Astrocyte (in vitro differentiated cells and primary cell): ENCODE data around the gene TBC1D5.

Experiments
- EZH2 ChIP-seq: IDR thresholded peaks from 2 replicates; pipeline ENCODE4 v1.6.1; 2012; ENCODE audit warnings: mild to moderate bottlenecking, low read length, inconsistent platforms; ENCODE audit not compliant: insufficient read depth
- TF ChIP-seq, protein P1 (sequence below): IDR thresholded peaks from 2 replicates; pipeline ENCODE4 v1.5.1; 2011; ENCODE audit warnings: low read depth, mild to moderate bottlenecking, inconsistent platforms, low read length, moderate library complexity; ENCODE audit not compliant: insufficient read depth

DNA sequence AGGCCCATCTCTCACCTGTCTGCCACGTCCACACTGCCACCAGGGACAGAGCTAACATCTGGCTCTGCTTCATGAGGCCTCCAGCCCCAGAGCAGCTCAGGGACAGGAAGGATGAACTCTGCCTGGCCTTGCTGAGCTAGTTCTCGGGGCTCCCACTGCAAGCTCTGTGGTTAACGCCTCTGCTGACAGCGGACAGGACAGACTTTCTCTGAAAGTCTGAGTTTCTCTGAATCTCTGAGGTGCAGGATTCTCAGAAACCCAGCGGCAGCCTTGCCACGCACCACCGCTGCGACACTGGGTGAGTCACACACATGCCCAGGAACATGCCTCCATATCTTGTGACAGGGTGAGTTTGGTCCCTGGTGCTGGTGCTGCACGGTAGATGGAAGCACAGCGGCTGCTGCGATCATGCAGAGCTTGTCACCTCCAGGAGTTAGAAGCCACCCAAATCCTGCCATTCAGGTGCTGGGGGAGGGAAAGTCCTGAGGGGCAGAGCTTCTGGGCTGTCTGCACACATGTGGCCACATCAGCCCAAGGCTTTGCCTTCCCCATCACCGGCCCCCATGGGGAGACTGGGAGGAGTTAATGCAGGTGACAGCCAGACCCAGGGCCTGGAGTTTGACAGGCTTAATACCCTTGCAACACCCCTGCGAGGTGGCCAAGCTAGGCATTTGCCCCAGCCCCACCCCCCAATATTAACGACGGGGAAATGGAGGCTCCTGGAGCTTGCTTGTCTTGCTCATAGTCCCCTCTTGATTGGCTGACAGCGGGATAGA is 590.6 kb downstream of the TBC1D5 start:
- TF ChIP-seq, protein P1, sequence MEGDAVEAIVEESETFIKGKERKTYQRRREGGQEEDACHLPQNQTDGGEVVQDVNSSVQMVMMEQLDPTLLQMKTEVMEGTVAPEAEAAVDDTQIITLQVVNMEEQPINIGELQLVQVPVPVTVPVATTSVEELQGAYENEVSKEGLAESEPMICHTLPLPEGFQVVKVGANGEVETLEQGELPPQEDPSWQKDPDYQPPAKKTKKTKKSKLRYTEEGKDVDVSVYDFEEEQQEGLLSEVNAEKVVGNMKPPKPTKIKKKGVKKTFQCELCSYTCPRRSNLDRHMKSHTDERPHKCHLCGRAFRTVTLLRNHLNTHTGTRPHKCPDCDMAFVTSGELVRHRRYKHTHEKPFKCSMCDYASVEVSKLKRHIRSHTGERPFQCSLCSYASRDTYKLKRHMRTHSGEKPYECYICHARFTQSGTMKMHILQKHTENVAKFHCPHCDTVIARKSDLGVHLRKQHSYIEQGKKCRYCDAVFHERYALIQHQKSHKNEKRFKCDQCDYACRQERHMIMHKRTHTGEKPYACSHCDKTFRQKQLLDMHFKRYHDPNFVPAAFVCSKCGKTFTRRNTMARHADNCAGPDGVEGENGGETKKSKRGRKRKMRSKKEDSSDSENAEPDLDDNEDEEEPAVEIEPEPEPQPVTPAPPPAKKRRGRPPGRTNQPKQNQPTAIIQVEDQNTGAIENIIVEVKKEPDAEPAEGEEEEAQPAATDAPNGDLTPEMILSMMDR, result no peak
- TF ChIP-seq EZH2, result no peak
